HEK293 (cell line): ENCODE measurements around the gene ZC3H10.

Source experiments
- BCL6B ChIP-seq: fragments of 450-650 bp; formaldehyde crosslinking; IDR thresholded peaks from 2 replicates; pipeline ENCODE4 v1.5.1; 2017; ENCODE audit warnings: missing biosample characterization, missing genetic modification characterization
- KLF10 ChIP-seq: fragments of 450-650 bp; IDR thresholded peaks from 2 replicates; pipeline ENCODE4 v1.5.1; 2018; ENCODE audit warnings: missing biosample characterization, mild to moderate bottlenecking, missing genetic modification characterization
- KLF16 ChIP-seq: fragments of 450-650 bp; formaldehyde crosslinking; IDR thresholded peaks from 2 replicates; pipeline ENCODE4 v1.5.1; 2017; ENCODE audit warnings: missing biosample characterization, missing genetic modification characterization
- SETDB1 ChIP-seq: IDR thresholded peaks from one replicate; pipeline ENCODE4 v1.6.1; 2017; ENCODE audit warnings: mild to moderate bottlenecking, low read length, moderate library complexity, mixed read lengths; ENCODE audit not compliant: insufficient read length
- TRIM28 ChIP-seq: IDR thresholded peaks from 2 replicates; pipeline ENCODE4 v1.6.1; 2011; ENCODE audit warnings: low read length, control low read depth, borderline replicate concordance
- ZBTB20 ChIP-seq: fragments of 450-650 bp; formaldehyde crosslinking; IDR thresholded peaks from 2 replicates; pipeline ENCODE4 v1.5.1; 2016; ENCODE audit warnings: missing biosample characterization, missing genetic modification characterization
- ZNF10 ChIP-seq: fragments of 450-650 bp; formaldehyde crosslinking; IDR thresholded peaks from 2 replicates; pipeline ENCODE4 v1.5.1; 2017; ENCODE audit warnings: missing biosample characterization, missing genetic modification characterization
- ZNF112 ChIP-seq: fragments of 450-650 bp; formaldehyde crosslinking; IDR thresholded peaks from 2 replicates; pipeline ENCODE4 v1.5.0; 2017; ENCODE audit warnings: missing biosample characterization, missing genetic modification characterization
- ZNF138 ChIP-seq: fragments of 450-650 bp; formaldehyde crosslinking; IDR thresholded peaks from 2 replicates; pipeline ENCODE4 v1.5.1; 2016; ENCODE audit warnings: missing biosample characterization, missing genetic modification characterization, borderline replicate concordance
- ZNF473 ChIP-seq: fragments of 450-650 bp; formaldehyde crosslinking; IDR thresholded peaks from 2 replicates; pipeline ENCODE4 v1.5.1; 2017; ENCODE audit warnings: missing biosample characterization, missing genetic modification characterization
- ZNF48 ChIP-seq: fragments of 450-650 bp; formaldehyde crosslinking; IDR thresholded peaks from 2 replicates; pipeline ENCODE4 v1.5.1; 2016; ENCODE audit warnings: missing biosample characterization, missing genetic modification characterization
- ZNF513 ChIP-seq: fragments of 450-650 bp; IDR thresholded peaks from 2 replicates; pipeline ENCODE4 v1.5.1; 2018; ENCODE audit warnings: missing biosample characterization, missing genetic modification characterization
- ZNF530 ChIP-seq: fragments of 450-650 bp; formaldehyde crosslinking; IDR thresholded peaks from 2 replicates; pipeline ENCODE4 v1.5.1; 2016; ENCODE audit warnings: low read depth, missing biosample characterization, missing genetic modification characterization
- ZNF571 ChIP-seq: fragments of 450-650 bp; formaldehyde crosslinking; IDR thresholded peaks from 2 replicates; pipeline ENCODE4 v1.5.0; 2017; ENCODE audit warnings: missing biosample characterization, missing genetic modification characterization
- ZNF596 ChIP-seq: fragments of 450-650 bp; IDR thresholded peaks from 2 replicates; pipeline ENCODE4 v1.5.0; 2018; ENCODE audit warnings: missing biosample characterization, mild to moderate bottlenecking, missing genetic modification characterization, moderate library complexity
- ZNF623 ChIP-seq: fragments of 450-650 bp; formaldehyde crosslinking; IDR thresholded peaks from 2 replicates; pipeline ENCODE4 v1.5.1; 2016; ENCODE audit warnings: missing biosample characterization, missing genetic modification characterization
- ZNF624 ChIP-seq: fragments of 450-650 bp; formaldehyde crosslinking; IDR thresholded peaks from 2 replicates; pipeline ENCODE4 v1.5.1; 2017; ENCODE audit warnings: missing biosample characterization, missing genetic modification characterization
- ZNF692 ChIP-seq: fragments of 450-650 bp; formaldehyde crosslinking; IDR thresholded peaks from 2 replicates; pipeline ENCODE4 v1.5.1; 2016; ENCODE audit warnings: missing biosample characterization, missing genetic modification characterization
- ZNF830 ChIP-seq: fragments of 450-650 bp; IDR thresholded peaks from 2 replicates; pipeline ENCODE4 v1.5.0; 2018; ENCODE audit warnings: missing biosample characterization, missing genetic modification characterization, low read depth, mild to moderate bottlenecking, moderate library complexity
- TF ChIP-seq, protein P1 (sequence below): fragments of 450-650 bp; formaldehyde crosslinking; IDR thresholded peaks from 2 replicates; pipeline ENCODE4 v1.5.1; 2017; ENCODE audit warnings: missing biosample characterization, missing genetic modification characterization
- TF ChIP-seq, protein P2 (sequence below): fragments of 450-650 bp; formaldehyde crosslinking; IDR thresholded peaks from 2 replicates; pipeline ENCODE4 v1.5.0; 2017; ENCODE audit warnings: missing biosample characterization, missing genetic modification characterization, borderline replicate concordance
- TF ChIP-seq, protein P3 (sequence below): fragments of 450-650 bp; formaldehyde crosslinking; IDR thresholded peaks from 2 replicates; pipeline ENCODE4 v1.5.1; 2016; ENCODE audit warnings: missing biosample characterization, missing genetic modification characterization
- TF ChIP-seq, protein P4 (sequence below): sonication (generic); formaldehyde crosslinking; IDR thresholded peaks from 2 replicates; pipeline ENCODE4 v1.8.1; 2022; ENCODE audit warnings: mild to moderate bottlenecking, moderate library complexity, missing genetic modification reagents
- TF ChIP-seq, protein P5 (sequence below): fragments of 450-650 bp; formaldehyde crosslinking; IDR thresholded peaks from 2 replicates; pipeline ENCODE4; 2016; ENCODE audit warnings: missing biosample characterization, missing genetic modification characterization
- TF ChIP-seq, protein P6 (sequence below): fragments of 450-650 bp; formaldehyde crosslinking; IDR thresholded peaks from 2 replicates; pipeline ENCODE4 v1.5.1; 2016; ENCODE audit warnings: missing biosample characterization, missing genetic modification characterization

ZC3H10 gene

DNA sequence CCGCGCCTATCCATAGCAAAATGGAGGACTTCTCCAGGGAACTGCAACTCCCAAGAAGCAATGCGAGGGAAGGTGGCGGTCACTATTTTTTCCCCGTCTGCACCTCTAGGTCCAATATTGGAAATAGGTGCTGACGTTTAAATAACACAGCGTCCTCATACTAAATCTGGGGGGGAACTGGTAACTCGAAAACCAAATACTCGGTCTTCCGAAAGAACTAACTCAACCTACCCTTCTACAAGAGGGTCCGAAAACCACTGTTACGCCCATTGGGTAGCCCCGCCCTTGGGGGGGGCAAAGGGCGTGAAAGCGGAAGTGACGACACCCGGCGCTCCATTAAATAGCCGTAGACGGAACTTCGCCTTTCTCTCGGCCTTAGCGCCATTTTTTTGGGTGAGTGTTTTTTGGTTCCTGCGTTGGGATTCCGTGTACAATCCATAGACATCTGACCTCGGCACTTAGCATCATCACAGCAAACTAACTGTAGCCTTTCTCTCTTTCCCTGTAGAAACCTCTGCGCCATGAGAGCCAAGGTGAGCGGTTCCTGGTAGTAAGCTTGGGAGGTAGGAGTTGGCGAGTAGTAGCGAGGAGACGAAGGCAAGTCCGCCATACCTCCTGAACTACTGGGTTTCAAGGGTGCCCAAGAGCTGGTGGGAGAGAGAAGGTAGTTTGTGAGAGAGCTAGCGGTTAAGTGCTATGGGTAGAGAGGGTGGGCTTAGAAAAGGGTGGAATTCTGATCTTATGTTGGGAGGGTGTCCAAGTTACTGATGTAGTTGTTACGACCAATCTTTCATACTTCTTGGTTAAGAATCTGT, 1.6 kb upstream of the ZC3H10 start, which contains the start of gene RPL41 (continued):
- TF ChIP-seq, protein P1, sequence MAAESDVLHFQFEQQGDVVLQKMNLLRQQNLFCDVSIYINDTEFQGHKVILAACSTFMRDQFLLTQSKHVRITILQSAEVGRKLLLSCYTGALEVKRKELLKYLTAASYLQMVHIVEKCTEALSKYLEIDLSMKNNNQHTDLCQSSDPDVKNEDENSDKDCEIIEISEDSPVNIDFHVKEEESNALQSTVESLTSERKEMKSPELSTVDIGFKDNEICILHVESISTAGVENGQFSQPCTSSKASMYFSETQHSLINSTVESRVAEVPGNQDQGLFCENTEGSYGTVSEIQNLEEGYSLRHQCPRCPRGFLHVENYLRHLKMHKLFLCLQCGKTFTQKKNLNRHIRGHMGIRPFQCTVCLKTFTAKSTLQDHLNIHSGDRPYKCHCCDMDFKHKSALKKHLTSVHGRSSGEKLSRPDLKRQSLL (tag by site-specific recombination) = no peak
- TF ChIP-seq ZNF692 (tag by site-specific recombination) (peak; percentile 83), ZNF473 (tag by site-specific recombination) (no peak), ZNF571 (no peak), ZNF624 (tag by site-specific recombination) (no peak), SETDB1 (no peak), KLF10 (peak; percentile 67), ZNF112 (no peak), ZBTB20 (tag by site-specific recombination) (peak; percentile 68; the same call in 1 of the 2 replicates), ZNF513 (tag by site-specific recombination) (0 out of 2 replicates have a peak, but pooled peaks have one; percentile 40), ZNF48 (tag by site-specific recombination) (no peak), BCL6B (tag by site-specific recombination) (no peak), ZNF623 (tag by site-specific recombination) (no peak), ZNF830 (no peak), ZNF10 (0 out of 2 replicates have a peak, but pooled peaks have one; percentile 49), TRIM28 (peak; percentile 77), ZNF596 (no peak), ZNF530 (tag by site-specific recombination) (no peak), ZNF138 (no peak), KLF16 (tag by site-specific recombination) (peak; percentile 68)
- TF ChIP-seq, protein P2, sequence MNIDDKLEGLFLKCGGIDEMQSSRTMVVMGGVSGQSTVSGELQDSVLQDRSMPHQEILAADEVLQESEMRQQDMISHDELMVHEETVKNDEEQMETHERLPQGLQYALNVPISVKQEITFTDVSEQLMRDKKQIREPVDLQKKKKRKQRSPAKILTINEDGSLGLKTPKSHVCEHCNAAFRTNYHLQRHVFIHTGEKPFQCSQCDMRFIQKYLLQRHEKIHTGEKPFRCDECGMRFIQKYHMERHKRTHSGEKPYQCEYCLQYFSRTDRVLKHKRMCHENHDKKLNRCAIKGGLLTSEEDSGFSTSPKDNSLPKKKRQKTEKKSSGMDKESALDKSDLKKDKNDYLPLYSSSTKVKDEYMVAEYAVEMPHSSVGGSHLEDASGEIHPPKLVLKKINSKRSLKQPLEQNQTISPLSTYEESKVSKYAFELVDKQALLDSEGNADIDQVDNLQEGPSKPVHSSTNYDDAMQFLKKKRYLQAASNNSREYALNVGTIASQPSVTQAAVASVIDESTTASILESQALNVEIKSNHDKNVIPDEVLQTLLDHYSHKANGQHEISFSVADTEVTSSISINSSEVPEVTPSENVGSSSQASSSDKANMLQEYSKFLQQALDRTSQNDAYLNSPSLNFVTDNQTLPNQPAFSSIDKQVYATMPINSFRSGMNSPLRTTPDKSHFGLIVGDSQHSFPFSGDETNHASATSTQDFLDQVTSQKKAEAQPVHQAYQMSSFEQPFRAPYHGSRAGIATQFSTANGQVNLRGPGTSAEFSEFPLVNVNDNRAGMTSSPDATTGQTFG (tag by site-specific recombination) = no peak
- TF ChIP-seq, protein P3, sequence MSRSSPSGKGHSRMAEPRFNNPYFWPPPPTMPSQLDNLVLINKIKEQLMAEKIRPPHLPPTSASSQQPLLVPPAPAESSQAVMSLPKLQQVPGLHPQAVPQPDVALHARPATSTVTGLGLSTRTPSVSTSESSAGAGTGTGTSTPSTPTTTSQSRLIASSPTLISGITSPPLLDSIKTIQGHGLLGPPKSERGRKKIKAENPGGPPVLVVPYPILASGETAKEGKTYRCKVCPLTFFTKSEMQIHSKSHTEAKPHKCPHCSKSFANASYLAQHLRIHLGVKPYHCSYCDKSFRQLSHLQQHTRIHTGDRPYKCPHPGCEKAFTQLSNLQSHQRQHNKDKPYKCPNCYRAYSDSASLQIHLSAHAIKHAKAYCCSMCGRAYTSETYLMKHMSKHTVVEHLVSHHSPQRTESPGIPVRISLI (tag by site-specific recombination) = peak; percentile 77
- TF ChIP-seq, protein P4, sequence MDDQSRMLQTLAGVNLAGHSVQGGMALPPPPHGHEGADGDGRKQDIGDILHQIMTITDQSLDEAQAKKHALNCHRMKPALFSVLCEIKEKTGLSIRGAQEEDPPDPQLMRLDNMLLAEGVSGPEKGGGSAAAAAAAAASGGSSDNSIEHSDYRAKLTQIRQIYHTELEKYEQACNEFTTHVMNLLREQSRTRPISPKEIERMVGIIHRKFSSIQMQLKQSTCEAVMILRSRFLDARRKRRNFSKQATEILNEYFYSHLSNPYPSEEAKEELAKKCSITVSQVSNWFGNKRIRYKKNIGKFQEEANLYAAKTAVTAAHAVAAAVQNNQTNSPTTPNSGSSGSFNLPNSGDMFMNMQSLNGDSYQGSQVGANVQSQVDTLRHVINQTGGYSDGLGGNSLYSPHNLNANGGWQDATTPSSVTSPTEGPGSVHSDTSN = no peak
- TF ChIP-seq, protein P5, sequence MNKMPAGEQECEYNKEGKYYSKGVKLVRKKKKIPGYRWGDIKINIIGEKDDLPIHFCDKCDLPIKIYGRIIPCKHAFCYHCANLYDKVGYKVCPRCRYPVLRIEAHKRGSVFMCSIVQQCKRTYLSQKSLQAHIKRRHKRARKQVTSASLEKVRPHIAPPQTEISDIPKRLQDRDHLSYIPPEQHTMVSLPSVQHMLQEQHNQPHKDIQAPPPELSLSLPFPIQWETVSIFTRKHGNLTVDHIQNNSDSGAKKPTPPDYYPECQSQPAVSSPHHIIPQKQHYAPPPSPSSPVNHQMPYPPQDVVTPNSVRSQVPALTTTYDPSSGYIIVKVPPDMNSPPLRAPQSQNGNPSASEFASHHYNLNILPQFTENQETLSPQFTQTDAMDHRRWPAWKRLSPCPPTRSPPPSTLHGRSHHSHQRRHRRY (tag by site-specific recombination) = no peak
- TF ChIP-seq, protein P6, sequence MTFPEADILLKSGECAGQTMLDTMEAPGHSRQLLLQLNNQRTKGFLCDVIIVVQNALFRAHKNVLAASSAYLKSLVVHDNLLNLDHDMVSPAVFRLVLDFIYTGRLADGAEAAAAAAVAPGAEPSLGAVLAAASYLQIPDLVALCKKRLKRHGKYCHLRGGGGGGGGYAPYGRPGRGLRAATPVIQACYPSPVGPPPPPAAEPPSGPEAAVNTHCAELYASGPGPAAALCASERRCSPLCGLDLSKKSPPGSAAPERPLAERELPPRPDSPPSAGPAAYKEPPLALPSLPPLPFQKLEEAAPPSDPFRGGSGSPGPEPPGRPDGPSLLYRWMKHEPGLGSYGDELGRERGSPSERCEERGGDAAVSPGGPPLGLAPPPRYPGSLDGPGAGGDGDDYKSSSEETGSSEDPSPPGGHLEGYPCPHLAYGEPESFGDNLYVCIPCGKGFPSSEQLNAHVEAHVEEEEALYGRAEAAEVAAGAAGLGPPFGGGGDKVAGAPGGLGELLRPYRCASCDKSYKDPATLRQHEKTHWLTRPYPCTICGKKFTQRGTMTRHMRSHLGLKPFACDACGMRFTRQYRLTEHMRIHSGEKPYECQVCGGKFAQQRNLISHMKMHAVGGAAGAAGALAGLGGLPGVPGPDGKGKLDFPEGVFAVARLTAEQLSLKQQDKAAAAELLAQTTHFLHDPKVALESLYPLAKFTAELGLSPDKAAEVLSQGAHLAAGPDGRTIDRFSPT (tag by site-specific recombination) = no peak
